ENCODE data around the gene FXYD2. TPM values are rescaled to one million over a fixed set of nuclear protein-coding genes. Genes with fewer than 3 reads are reported as not detected.

The FXYD2 gene
- total and polyA plus RNA-seq, 2 of the 13 experiments (the other 11 are each of a cell fraction or from before 2014, with no cell fraction given): 45.9 to 106 TPM

GRCh38 chr11:117771197-117771596, 53.3 kb downstream of the FXYD2 start:
- POLR2A ChIA-PET: no interaction called here
- Histone ChIP-seq H2AFZ (ENCODE audit: low read length) (no peak overlapping the region), H3K79me2 (ENCODE audit: insufficient read depth, low read length) (no peaks in the 10 kb centered on the region), H3K27ac (ENCODE audit: extremely low read length, insufficient read depth, low read length) (no peak overlapping the region), H3K4me3 (replicated peaks in 1 of 3; ENCODE audit: insufficient read depth in 1 of 3, low read depth in 2 of 3, low read length in 3 of 3) (no peak overlapping the region), H3K9me3 (ENCODE audit: low read length) (no peaks in the 10 kb centered on the region), H3K4me1 (ENCODE audit: insufficient read depth, low read length) (no peaks in the 10 kb centered on the region), H4K20me1 (ENCODE audit: insufficient read depth, low read length) (no peaks in the 10 kb centered on the region), H3K36me3 (replicated peaks in 1 of 2; ENCODE audit: control insufficient read depth in 1 of 2, insufficient read depth in 2 of 2, low read length in 2 of 2) (no peaks in the 10 kb centered on the region), H3K4me2 (ENCODE audit: low read depth, low read length) (no peak overlapping the region), H3K9ac (ENCODE audit: insufficient read depth, low read depth, low read length) (no peak overlapping the region), H3K27me3 (ENCODE audit: control insufficient read depth in 1 of 2, insufficient read depth in 2 of 2, low read length in 2 of 2) (no peaks in the 10 kb centered on the region)
- in situ Hi-C loops (cut with HindIII; ENCODE audit: extremely low pct_ligation_motif_present, low pct_unique_long_range_greater_than_20kb): no loop called here
- ATAC-seq: no peak
- BruUV-seq (replicated peaks): no TSS peak
- DNase-seq (ENCODE audit: low spot score): no peak
- CTCF ChIA-PET (ENCODE audit: low intra/inter-chr PET ratio, low total read pairs): no interaction called here
- TF ChIP-seq POGZ (CRISPR knock-in tag; IDR thresholded peaks at IDR 0.05): no peak
- TF ChIP-seq MBNL3 (CRISPR knock-in tag; conservative IDR thresholded peaks at IDR 0.05): no peak
- TF ChIP-seq ATF7 (IDR thresholded peaks at IDR 0.05): no peak
- TF ChIP-seq ATF7 (CRISPR knock-in tag; IDR thresholded peaks at IDR 0.05): no peak
- TF ChIP-seq HNRNPUL1 (IDR thresholded peaks at IDR 0.05; ENCODE audit: low read depth, low read length): no peak
- TF ChIP-seq NFE2L1 (CRISPR knock-in tag; IDR thresholded peaks at IDR 0.05; ENCODE audit: borderline replicate concordance): no peak
- no peak for TF ChIP-seq NFIB (CRISPR knock-in tag; IDR thresholded peaks at IDR 0.05; ENCODE audit: borderline replicate concordance)
- TF ChIP-seq ZNF431 (CRISPR knock-in tag; IDR thresholded peaks at IDR 0.05; ENCODE audit: borderline replicate concordance, low read depth): no peak
- no peak for TF ChIP-seq TBX2 (CRISPR knock-in tag; IDR thresholded peaks at IDR 0.05; ENCODE audit: borderline replicate concordance)
- no peak for FAIRE-seq
- intact Hi-C loops (cut with micrococcal nuclease; ENCODE audit: unreplicated experiment): no loop called here
- 57% methylated on average over 6 of the region's 6 CpGs for WGBS (ENCODE audit: low lambda C conversion rate)

- intact Hi-C loops (cut with micrococcal nuclease; ENCODE audit: unreplicated experiment): no loop called here
- no peaks in the 10 kb centered on the region for H3K9me3 ChIP-seq (ENCODE audit: low read length)
- no peaks in the 10 kb centered on the region for H3K36me3 ChIP-seq (replicated peaks in 1 of 2; ENCODE audit: control insufficient read depth in 1 of 2, insufficient read depth in 2 of 2, low read length in 2 of 2)
- 65% methylated on average over 4 of the region's 4 CpGs for WGBS (ENCODE audit: low lambda C conversion rate)
- ATAC-seq (no peak), DNase-seq (ENCODE audit: low spot score) (no peak), FAIRE-seq (no peak)
- H3K27me3 ChIP-seq (ENCODE audit: control insufficient read depth in 1 of 2, insufficient read depth in 2 of 2, low read length in 2 of 2): no peaks in the 10 kb centered on the region
- POLR2A ChIA-PET: no interaction called here
- H3K79me2 ChIP-seq (ENCODE audit: insufficient read depth, low read length): no peaks in the 10 kb centered on the region
- no peak overlapping the region for H3K27ac ChIP-seq (ENCODE audit: extremely low read length, insufficient read depth, low read length)
- no peak overlapping the region for H2AFZ ChIP-seq (ENCODE audit: low read length)
- CTCF ChIA-PET (ENCODE audit: low intra/inter-chr PET ratio, low total read pairs): no interaction called here
- H4K20me1 ChIP-seq (ENCODE audit: insufficient read depth, low read length): no peaks in the 10 kb centered on the region
- no peaks in the 10 kb centered on the region for H3K4me1 ChIP-seq (ENCODE audit: insufficient read depth, low read length)
- in situ Hi-C loops (cut with HindIII; ENCODE audit: extremely low pct_ligation_motif_present, low pct_unique_long_range_greater_than_20kb): no loop called here
- no TSS peak for BruUV-seq (replicated peaks)
- no peak overlapping the region for H3K4me3 ChIP-seq (replicated peaks in 1 of 3; ENCODE audit: insufficient read depth in 1 of 3, low read depth in 2 of 3, low read length in 3 of 3)
- no peak overlapping the region for H3K9ac ChIP-seq (ENCODE audit: insufficient read depth, low read depth, low read length)
- no peak overlapping the region for H3K4me2 ChIP-seq (ENCODE audit: low read depth, low read length)
- no peak for TF ChIP-seq ATRX (CRISPR knock-in tag; IDR thresholded peaks at IDR 0.05; ENCODE audit: borderline replicate concordance)
- no peak for TF ChIP-seq GMEB1 (CRISPR knock-in tag; IDR thresholded peaks at IDR 0.05; ENCODE audit: borderline replicate concordance)
- TF ChIP-seq DZIP1 (CRISPR knock-in tag; IDR thresholded peaks at IDR 0.05): no peak
- no peak for TF ChIP-seq SUZ12 (IDR thresholded peaks at IDR 0.05; ENCODE audit: low read depth, low read length)
- TF ChIP-seq ZBTB3 (CRISPR knock-in tag; IDR thresholded peaks at IDR 0.05; ENCODE audit: borderline replicate concordance, low read depth): no peak
- no peak for TF ChIP-seq FOXA3 (CRISPR knock-in tag; IDR thresholded peaks at IDR 0.05)
- no peak for TF ChIP-seq CCDC6 (CRISPR knock-in tag; IDR thresholded peaks at IDR 0.05)
These were observed 54.5 kb downstream of the FXYD2 start for GRCh38 chr11:117770061-117770460.

Measured in HepG2 (cell line).